GM10248 (cell line): ENCODE measurements around the gene AP1S1.

Experiments used
- CTCF ChIA-PET: fragments of 300-600 bp; sonication (Branson Sonifier 250); formaldehyde crosslinking; extraction: SDS; loops from one replicate; lab custom pipeline; 2021; ENCODE audit warnings: antibody characterized with exemption; lab: Yijun Ruan, JAX
- POLR2A ChIA-PET: fragments of 350-650 bp; sonication (Branson Sonifier 250); formaldehyde crosslinking; extraction: SDS; loops from one replicate; lab custom pipeline; 2020; ENCODE audit warnings: antibody characterized with exemption; lab: Yijun Ruan, JAX
- DNase-seq: peaks from one replicate; pipeline ENCODE4 v3.0.0; 2012; ENCODE audit errors: extremely low spot score
- TF ChIP-seq, protein P1 (sequence below): IDR thresholded peaks from 2 replicates; pipeline ENCODE4 v1.5.1; 2012; ENCODE audit warnings: mild to moderate bottlenecking, low read depth; ENCODE audit errors: extremely low read depth, missing control alignments, control extremely low read depth

The AP1S1 gene

DNA sequence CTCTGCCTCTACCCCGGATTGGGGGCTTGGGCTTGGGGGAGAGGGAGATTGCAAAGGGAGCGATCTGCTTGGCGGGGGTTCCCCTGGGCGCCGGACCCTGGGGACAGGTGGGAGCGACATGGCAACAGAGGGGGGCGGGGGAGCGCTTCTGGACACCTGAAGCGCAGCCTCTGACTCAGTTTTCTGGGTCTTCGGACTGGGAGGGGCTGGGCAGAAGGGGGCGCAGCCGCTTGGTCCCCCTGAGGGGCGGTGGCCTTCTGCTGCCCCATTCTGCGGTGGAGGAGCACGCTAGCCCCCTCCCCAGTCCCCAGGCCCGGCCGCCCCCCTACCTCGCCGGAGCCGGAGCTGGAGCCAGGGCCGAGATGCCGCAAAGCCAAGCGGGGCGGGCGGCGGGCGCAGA, 25.4 kb downstream of the AP1S1 start:
- TF ChIP-seq, protein P1, sequence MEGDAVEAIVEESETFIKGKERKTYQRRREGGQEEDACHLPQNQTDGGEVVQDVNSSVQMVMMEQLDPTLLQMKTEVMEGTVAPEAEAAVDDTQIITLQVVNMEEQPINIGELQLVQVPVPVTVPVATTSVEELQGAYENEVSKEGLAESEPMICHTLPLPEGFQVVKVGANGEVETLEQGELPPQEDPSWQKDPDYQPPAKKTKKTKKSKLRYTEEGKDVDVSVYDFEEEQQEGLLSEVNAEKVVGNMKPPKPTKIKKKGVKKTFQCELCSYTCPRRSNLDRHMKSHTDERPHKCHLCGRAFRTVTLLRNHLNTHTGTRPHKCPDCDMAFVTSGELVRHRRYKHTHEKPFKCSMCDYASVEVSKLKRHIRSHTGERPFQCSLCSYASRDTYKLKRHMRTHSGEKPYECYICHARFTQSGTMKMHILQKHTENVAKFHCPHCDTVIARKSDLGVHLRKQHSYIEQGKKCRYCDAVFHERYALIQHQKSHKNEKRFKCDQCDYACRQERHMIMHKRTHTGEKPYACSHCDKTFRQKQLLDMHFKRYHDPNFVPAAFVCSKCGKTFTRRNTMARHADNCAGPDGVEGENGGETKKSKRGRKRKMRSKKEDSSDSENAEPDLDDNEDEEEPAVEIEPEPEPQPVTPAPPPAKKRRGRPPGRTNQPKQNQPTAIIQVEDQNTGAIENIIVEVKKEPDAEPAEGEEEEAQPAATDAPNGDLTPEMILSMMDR: no peak
- DNase-seq: no peak
- ChIA-PET POLR2A (no interaction called here), CTCF (interaction anchor here (0.9 kb wide), 1 partner anchor 13 kb away, joined by 5 read pairs; no protein-coding TSS in a partner anchor)

DNA sequence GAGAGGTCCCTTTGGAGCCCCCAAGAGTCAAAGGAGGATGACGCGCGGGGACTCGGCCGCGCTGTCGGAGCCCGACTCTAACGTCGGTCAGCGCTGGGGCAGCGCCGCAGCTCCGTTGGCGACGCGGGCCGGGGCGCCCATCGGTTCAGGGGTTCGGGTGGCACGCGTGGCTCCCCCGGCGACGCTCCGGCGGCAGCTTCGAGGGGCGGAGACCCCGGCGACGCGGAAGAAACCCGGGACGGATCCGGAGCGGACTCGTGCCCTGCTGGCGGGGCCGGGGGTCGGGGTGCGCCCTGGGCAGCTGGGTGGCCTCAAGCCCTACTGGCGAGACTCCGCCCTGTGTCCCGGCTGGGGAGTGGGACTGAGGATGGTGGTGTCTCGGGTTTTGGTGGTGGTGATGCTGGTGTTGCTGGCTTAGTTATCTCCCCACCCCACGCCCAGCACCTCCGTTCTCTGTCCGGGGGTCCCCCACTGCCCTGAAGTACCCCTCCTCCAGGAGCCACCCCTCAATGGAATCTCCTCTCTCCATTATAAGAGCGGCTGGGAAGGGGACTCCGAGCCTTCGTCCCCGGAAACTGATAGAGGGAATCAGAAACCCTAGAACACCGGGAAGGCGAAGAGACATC, 26.0 kb downstream of the AP1S1 start, which contains the start of gene NAT16:
TSS of gene NAT16 (minus strand) at position 164 of the 626 bp plus-strand sequence. CDS start 5,486 bp downstream, outside the sequence.
- TF ChIP-seq, protein P1: no peak
- no peak for DNase-seq
- ChIA-PET CTCF (interaction anchor here (0.9 to 1.6 kb wide), 2 partner anchors 12 kb away, joined by 5 to 7 read pairs; no protein-coding TSS in a partner anchor), POLR2A (no interaction called here)

DNA sequence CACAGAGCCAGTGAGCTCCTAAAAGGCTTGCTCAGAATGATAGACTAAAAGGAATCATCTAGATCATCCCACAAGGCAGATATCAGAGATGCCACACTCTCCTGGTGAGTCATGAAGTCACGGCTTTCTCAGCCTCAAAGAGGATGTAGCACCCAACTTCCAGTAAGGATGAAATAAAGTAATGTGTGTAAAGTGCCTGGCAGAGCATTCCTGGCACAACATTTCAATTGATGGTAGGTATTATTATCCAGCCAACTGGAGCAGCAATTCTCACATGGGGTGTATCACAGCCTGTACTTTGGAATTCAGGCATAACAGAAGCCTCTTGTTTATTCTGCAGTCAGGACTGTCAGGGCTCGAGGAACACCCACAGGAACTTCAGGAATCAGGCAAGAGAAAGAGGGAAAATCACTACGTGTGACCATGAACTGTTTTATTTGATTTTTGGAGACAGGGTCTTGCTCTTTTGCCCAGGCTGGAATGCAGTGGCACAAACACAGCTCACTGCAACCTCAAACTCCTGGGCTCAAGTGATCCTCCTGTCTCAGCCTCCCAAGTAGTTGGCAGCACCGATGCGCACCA, 31.1 kb downstream of the AP1S1 start:
- TF ChIP-seq, protein P1: no peak
- DNase-seq: no peak
- CTCF ChIA-PET: interaction anchor here (1.1 to 3.2 kb wide), 3 partner anchors 8 to 108 kb away, joined by 4 to 23 read pairs (median 5); no protein-coding TSS in a partner anchor
- POLR2A ChIA-PET: no interaction called here

DNA sequence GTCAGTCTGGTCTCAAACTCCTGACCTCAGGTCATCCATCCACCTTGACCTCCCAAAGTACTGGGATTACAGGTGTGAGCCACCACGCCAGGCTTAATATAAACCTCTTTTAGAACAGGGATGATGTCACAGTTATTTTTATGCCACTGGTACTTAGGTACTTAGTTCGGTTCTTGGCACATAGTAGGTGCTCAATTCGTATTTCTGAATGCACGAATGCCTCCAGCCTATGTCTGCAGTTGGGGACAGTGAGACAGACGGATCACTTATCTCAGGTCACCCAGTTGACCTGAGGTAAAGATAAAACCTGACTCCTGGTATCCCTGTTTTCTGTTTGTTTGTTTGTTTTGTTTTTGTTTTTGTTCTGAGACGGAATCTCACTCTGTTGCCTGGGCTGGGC, 31.9 kb downstream of the AP1S1 start:
- CTCF ChIA-PET: interaction anchor here (0.6 to 1.6 kb wide), 3 partner anchors 42 to 61 kb away, joined by 3 to 10 read pairs (median 4); no protein-coding TSS in a partner anchor
- TF ChIP-seq, protein P1: no peak
- DNase-seq: no peak
- POLR2A ChIA-PET: no interaction called here

DNA sequence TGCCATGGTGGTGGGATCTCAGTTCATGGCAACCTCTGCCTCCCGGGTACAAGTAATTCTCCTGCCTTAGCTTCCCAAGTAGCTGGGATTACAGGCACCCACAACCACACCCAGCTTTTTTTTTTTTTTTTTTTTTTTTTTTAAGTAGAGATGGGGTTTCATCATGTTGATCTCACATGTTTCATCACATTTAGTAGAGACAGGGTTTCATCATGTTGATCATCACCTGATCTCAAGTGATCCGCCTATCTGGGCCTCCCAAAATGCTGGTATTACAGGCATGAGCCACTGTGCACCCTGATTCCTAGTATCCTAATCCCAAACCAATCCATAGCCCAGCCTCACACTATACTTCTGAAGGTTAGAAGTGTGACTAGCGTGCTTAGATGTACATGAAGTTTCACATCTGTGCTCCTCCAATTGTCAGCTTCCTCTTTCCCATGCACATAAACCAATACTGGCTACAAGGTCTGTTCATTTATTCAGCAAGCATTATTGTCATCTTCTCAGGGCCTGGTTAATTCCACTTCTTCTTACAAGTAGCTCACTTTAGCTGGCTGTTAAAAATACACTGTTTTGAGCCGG, 32.7 kb downstream of the AP1S1 start:
- ChIA-PET POLR2A (interaction anchor here (0.7 kb wide), 1 partner anchor 422 kb away, joined by 6 read pairs; no protein-coding TSS in a partner anchor), CTCF (interaction anchor here (0.6 to 1.6 kb wide), 4 partner anchors 19 to 62 kb away, joined by 3 to 10 read pairs (median 4); no protein-coding TSS in a partner anchor)
- TF ChIP-seq, protein P1: no peak
- no peak for DNase-seq

DNA sequence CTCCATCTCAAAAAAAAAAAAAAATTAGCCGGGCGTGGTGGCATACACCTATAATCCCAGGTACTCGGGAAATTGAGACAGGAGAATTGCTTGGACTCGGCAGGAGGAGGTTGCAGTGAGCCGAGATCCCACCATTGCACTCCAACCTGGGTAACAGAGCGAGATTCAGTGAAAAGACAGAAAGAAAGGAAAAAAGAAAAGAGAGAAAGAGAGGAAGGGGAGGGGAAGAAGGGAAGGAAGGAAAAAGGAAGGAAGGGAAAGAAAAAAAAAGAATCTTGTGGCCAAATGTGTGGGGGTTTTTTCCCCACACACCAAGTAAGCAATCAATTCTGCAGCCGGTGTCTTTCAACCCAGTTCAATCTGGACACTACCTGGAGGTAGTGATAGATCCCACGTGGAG, 34.8 kb downstream of the AP1S1 start:
- POLR2A ChIA-PET: no interaction called here
- TF ChIP-seq, protein P1: no peak
- CTCF ChIA-PET: no interaction called here
- DNase-seq: no peak
